Neural cell (in vitro differentiated cells): Measurements from ENCODE around the gene UGT1A3.
"Not testable (repeated sequence)": the region's sequence is repeated elsewhere in the genome, so short reads cannot be mapped to it uniquely, and the experiment has no call there.

Experiments used
- EP300 ChIP-seq: fragments of 450-650 bp; conservative IDR thresholded peaks from 2 replicates; pipeline ENCODE4 v1.6.1; 2014; ENCODE audit warnings: antibody characterized with exemption, mild to moderate bottlenecking, moderate library complexity; ENCODE audit not compliant: poor library complexity, severe bottlenecking
- EZH2 ChIP-seq: fragments of 200-600, 300-800 bp; shearing (Covaris generic), sonication (generic); IDR thresholded peaks from 2 replicates; pipeline ENCODE4 v1.6.1; 2014; ENCODE audit warnings: antibody characterized with exemption, low read length, borderline replicate concordance, mild to moderate bottlenecking; ENCODE audit not compliant: insufficient read depth, poor library complexity, severe bottlenecking
- MXI1 ChIP-seq: fragments of 450-650 bp; conservative IDR thresholded peaks from 2 replicates; pipeline ENCODE4 v1.6.1; 2014; ENCODE audit warnings: antibody characterized with exemption, mild to moderate bottlenecking; ENCODE audit not compliant: poor library complexity, severe bottlenecking
- POLR2AphosphoS5 ChIP-seq: IDR thresholded peaks from 2 replicates; pipeline ENCODE4 v1.6.1; 2012
- RAD21 ChIP-seq: fragments of 450-650 bp; conservative IDR thresholded peaks from 2 replicates; pipeline ENCODE4 v1.6.1; 2014; ENCODE audit warnings: antibody characterized with exemption, mild to moderate bottlenecking, moderate library complexity
- REST ChIP-seq: IDR thresholded peaks from 2 replicates; pipeline ENCODE4 v1.6.1; 2012; ENCODE audit warnings: borderline replicate concordance
- SMC3 ChIP-seq: fragments of 450-650 bp; conservative IDR thresholded peaks from 2 replicates; pipeline ENCODE4 v1.6.1; 2014; ENCODE audit warnings: antibody characterized with exemption, mild to moderate bottlenecking, moderate library complexity; ENCODE audit not compliant: poor library complexity
- TAF1 ChIP-seq: IDR thresholded peaks from 2 replicates; pipeline ENCODE4 v1.6.1; 2012; ENCODE audit warnings: low read depth
- TF ChIP-seq, protein P1 (sequence below): fragments of 450-650 bp; IDR thresholded peaks from 2 replicates; pipeline ENCODE4 v1.5.1; 2014; ENCODE audit warnings: antibody characterized with exemption, mild to moderate bottlenecking, moderate library complexity; ENCODE audit not compliant: poor library complexity, severe bottlenecking

GRCh38 chr2:233700842-233701241 lies 28.0 kb upstream of the UGT1A3 start:
- not testable (repeated sequence) for TF ChIP-seq POLR2AphosphoS5, REST, MXI1, EZH2, EP300, RAD21, TAF1, SMC3
- TF ChIP-seq, protein P1, sequence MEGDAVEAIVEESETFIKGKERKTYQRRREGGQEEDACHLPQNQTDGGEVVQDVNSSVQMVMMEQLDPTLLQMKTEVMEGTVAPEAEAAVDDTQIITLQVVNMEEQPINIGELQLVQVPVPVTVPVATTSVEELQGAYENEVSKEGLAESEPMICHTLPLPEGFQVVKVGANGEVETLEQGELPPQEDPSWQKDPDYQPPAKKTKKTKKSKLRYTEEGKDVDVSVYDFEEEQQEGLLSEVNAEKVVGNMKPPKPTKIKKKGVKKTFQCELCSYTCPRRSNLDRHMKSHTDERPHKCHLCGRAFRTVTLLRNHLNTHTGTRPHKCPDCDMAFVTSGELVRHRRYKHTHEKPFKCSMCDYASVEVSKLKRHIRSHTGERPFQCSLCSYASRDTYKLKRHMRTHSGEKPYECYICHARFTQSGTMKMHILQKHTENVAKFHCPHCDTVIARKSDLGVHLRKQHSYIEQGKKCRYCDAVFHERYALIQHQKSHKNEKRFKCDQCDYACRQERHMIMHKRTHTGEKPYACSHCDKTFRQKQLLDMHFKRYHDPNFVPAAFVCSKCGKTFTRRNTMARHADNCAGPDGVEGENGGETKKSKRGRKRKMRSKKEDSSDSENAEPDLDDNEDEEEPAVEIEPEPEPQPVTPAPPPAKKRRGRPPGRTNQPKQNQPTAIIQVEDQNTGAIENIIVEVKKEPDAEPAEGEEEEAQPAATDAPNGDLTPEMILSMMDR: not testable (repeated sequence)
